NK-92 (cell line): ENCODE results near the gene UNCX.
"Not testable (repeated sequence)": the region's sequence is repeated elsewhere in the genome, so short reads cannot be mapped to it uniquely, and the experiment has no call there.

ENCODE experiments used
- DNase-seq: peaks from one replicate; lab custom pipeline; 2025; ENCODE audit not compliant: unreplicated experiment; lab: John Stamatoyannopoulos, UW

UNCX gene

DNA sequence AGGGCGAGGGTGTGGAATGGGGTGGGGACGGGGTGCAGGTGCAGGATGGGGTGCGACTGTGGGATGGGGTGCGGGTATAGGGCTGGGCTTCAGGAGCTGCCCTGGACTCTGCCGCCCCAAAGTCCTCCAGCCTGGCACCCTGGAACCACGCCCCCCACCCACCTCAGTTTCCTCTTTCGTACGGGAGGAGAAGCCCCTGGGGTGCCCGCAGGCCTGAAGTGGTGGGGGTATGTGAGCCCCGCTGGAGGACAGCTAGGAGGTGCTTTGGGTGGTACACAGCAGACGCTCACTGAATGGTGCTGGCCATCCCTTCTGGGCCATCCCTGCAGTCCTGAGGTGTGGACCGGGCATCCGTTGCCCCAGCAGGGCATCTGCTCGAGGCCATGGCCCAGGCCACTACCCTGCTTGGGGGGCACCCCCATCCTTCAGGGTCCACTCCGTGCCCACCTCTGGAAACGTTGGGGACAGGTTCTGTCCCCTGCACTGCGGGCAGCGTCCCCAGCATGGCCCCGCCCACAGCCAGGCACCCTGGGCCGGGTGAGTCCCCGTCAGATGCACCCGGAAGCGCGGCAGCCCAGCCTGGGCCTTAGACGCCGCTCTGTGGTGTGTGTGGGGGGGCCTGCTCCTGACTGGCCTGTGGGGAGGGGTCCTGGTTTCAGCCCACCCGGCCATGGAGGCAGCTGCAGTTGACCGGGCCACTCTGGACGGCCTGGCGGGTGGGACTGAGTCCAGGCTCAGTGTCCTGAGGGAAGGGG is 41.6 kb downstream of the UNCX start:
- no peak for DNase-seq

DNA sequence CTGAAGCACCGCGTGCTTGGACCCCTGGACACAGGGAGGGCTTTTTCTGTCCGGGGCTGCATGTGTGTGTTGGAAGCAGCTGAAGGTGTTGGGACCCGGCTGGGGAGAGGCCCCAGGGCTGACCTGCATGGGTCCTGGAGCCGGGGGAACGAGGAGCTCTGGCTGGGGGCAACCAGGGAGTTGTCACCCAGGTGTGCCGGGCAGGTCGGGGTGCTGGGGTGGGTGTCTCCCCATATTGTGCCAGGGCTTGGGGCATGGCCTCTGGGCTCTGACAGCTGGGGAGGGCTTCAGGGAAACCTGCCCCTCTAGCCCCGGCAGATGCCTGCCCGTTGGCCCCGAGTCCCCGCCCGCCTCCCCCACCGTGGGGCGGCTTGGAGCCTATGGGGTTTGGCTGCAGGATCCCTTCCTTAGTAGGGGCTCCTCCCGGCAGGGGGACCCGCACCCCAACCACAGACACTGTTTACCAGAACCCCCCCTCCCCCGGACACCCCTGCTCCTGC is 42.3 kb downstream of the UNCX start:
- no peak for DNase-seq

DNA sequence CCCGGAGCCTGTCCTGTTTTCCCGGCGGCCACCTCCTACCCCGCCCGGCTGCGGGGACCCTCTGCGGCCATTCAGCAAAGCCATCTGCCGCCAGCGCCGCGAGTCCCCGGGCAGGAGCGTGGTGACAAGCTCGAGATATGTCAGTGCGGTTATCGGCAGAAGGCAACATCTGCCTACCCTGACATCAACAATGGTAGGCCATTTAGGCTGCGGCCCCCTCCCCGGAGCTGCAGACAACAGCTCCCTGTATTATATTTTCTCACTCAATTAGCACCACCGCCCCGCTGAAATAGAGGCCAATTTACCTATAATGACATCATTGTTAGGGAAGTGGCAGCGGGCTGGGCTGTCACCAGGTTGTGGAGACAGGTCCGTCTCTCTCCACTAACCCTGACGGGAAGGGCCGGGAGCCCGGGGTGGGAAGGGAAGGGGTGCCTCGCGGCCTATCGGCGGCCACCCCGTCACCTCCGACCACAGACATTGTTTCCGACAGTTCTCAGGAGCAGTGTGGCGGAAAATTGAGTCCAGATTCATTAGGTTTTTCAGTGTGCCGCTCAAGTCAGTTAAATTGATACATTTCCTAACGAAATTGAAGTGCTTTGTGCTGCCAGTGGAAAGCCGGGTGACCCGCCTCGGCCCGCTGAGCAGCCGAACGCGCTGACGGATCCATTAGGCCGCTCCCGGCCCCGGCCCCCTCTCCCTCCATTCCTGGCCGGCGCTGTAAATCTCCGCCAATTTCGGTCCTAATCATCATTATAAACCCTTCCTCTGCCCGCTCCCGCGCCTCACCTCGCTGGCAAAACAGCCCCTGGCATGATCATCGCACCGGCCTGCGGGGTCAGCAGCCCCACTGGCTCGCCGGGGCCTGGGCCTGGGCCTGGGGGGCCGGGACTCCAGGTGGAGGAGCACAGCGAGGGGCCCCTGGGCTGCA is 43.0 kb downstream of the UNCX start:
- DNase-seq, result no peak

DNA sequence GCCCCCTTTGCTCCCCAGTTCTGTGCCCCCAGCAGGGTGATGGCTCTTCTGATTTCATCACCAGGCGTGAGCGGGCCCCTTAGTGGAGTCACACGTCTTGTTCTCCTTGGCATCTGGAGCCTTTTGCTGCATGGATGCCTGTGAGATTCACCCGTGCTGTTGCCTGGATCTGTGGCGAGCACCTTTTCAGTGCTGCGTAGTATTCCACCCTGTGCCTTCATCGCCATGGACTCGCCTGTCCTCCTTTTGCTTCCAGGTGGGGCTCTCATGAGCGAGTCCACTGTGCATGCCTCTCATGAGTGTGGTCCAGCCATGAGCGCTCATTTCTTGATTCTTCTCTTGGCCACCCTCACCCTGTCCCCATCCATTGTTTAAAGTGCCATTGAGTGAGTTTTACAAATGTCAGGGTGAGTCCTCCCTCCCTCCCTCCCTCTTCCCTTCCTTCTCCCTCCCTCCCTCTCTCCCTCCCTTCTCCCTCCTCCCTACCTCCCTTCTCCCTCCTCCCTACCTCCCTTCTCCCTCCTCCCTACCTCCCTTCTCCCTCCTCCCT is 44.0 kb downstream of the UNCX start:
- no peak for DNase-seq

DNA sequence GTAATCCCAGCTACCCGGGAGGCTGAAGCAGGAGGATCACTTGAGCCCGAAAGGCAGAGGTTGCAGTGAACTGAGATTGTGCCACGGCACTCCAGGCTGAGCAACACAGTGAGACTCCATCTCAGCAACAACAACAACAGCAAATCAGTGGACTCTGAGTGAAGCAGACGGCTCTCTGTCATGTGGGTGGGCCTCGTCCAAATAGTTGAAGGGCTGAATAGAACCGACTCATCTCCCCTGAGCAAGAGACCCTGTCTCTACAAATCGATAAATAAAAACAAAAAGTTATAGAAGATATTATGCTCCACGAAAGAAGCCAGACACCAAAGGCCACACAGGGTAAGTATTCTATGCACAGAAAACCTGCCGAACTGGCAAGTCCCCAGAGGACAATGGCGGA is 45.9 kb downstream of the UNCX start:
- DNase-seq, result no peak

DNA sequence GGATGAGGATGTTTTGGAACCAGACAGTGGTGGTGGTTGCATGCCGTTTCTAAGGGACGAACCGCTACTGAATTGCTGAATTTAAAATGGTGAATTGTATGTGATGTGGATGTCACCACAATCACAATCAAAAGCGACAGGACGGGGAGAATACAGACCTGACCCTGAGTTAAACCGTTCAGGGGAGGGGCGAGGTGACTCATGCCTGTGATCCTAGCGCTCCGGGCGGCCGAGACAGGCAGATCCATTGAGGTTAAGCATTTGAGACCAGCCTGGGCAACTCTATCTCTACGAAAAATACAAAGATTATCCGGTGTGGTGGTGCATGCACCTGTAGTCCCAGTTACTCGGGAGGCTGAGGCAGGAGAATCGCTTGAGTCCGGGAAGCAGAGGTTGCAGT is 46.4 kb downstream of the UNCX start:
- DNase-seq, result no peak

DNA sequence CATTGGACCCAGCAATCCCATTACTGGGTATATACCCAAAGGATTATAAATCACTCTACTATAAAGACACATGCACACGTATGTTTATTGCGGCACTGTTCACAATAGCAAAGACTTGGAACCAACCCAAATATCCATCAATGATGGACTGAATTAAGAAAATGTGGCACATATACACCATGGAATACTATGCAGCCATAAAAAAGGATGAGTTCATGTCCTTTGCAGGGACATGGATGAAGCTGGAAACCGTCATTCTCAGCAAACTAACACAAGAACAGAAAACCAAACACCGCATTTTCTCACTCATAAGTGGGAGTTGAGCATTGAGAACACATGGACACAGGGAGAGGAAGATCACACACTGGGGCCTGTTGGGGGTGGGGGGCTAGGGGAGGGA is 47.2 kb downstream of the UNCX start:
- DNase-seq, result not testable (repeated sequence)

DNA sequence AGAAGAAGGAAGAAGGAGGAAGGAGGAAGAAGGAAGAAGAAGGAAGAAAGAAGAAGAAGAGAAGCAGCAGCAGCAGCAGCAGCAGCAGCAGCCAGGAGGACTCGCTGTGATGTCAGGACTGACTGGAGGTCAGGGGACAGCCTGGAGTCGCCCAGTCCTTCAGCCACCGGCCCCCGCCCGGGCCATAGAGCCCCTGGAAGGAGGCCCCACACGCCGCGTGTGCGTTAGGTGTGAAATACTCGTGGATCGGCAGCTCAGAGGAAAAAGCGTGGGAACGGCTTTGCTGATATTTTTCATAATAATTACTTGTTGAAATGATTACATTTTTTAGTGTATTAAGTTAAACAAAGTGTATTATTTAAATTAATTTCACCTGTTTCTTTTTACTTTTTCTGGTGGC is 48.4 kb downstream of the UNCX start:
- no peak for DNase-seq

DNA sequence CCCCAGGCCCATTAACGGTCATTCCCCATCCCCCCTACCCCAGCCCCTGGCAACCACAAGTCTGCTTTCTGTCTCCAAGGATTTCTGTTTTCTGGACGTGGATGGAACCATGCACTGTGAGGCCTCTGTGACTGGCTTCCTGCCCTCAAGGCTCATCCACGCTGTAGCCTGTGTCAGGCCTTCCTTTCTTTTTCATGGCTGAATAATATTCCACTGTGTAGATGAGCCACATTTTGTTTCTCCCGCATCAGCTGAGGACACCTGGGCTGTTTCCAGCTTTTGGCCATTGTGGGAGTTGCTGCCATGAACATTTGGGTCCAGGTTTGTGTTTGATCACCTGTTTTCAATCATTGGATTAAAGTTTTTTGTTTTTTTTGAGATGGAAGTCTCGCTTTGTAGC is 50.0 kb downstream of the UNCX start:
- no peak for DNase-seq

DNA sequence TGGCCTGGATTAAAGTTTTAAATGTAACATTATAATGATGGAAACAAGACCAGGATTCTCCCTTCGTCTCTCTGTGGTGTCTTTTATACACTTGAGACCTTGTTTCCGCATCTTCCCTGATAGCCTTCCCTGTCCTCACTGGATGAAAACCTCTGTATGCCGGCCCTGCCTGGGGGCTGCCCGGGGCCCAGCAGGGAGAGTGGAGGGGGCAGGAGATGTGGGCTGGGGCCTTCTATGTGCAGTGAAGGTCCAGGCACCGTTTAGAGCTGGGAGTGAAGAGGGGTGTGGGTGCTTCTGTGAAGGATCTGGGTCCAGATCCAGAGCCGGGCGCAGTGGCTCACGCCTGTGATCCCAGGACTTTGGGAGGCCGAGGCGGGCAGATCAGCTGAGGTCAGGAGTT is 50.7 kb downstream of the UNCX start:
- no peak for DNase-seq

DNA sequence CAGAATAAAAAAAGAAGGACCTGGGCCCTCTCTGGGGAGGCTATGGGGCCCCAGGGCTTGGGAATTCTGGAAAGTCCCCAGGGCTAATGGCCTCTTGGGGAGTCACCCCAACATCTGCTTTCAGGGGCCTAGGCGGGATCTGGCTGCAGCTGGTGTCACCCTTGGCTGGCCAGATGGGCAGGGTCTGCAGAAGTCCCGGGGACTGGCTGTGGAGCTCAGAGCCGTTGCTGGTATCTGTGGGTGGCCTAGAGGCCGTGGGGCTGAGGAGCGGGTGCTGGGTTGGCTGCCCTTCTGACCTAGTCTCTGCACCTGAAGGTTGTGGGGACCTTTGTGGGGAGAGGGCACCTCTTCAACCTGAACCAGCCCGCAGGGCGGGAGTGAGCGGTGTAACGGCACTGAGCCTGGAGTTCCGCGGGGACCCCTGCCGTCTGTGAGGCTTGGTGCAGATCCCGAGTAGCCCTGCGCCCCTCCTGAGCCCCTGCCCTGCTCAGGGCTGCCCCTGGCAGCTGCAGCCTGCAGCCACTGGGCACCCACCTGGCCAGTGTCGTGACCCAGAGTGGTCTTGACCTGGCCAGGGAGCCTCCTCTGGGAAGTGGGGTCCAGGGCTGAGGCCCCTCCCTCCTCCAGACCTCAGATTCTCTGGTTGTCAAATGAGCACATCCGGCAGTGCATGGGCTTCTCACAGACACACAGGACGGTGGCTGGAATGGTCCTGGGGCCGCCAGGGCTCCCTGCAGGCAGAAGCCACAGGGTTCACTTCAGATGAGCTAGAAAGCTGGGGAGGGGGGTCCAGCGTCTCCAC is 51.5 kb downstream of the UNCX start:
- no peak for DNase-seq

DNA sequence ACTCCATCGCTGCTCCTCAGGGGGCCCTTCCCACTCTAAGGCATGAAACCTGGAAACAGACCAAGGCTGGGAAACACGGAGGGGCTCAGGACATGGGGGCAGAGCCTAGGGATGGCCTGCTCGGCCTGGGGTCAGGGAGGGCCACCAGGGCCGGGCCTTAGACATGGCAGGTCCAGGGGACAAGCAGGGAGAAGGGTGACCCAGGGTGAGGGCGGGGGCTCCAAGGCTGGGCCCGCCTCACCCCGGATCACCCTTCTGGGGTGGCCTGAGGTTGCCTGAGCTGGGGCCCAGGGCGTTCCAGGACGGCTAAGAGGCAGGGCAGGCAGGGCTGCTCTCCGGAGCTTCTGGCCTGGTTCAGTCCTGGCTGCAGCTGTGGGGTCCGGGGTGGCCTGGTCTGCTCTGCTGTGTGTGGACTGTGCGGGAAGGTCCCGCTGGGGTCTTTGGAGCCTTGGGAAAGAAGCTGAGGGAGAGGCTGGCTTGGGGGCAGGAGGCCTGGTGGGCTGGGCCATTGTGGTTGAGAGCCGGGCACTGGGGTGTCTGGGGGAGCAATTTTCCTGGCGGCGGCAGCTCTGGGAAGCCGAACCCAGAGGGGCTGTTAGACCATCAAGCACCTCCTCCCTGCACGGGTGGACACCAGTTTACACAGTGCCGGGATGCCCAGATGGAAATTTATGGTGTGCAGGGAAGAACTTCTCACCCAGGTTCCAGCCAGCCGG is 52.2 kb downstream of the UNCX start:
- DNase-seq, result no peak

DNA sequence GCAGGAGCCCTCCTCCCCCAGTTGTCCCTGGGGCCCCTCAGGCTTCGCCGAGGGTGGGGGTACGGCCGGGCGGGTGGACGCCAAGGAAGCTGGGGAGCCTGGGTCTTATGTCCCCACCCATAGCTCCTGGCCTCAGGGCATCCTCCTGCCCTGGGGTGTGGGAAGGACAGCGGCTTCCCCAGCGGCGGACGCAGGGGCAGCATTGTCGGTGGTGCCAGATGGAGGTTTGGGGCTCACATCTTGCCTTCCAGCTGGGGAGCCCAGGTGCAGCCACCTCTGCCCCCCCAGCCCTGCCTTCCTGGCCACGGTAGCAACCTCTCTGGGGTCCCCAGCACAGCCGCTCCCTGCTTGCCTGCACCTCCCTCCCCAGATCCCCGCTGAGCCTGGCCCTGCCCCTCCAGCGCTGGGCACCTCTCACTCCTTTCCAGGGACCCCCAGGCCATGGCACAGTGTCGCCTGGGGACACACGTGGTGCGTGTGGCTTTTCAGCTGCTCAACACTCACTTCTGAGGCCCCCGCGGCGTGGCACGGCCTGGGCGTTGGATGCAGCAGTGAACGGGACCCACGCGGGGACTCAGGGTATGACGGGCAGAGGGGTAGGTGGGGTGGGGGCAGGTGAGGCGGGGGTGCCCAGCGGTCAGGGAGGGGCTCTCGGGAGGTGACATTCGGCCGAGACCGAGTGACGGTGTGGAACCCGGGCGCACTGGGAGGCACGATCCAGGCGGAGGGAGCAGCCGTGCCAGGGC is 53.1 kb downstream of the UNCX start:
- no peak for DNase-seq
